Measurements from ENCODE around the gene UPF3A.

Gene UPF3A

GRCh38 chr13:114235697-114236096 is 45.7 kb upstream of the UPF3A start:
- H3K9ac ChIP-seq (ENCODE audit: low read depth, low read length, poor library complexity), result no peak overlapping the region
- H3K14ac ChIP-seq (ENCODE audit: low read length), result no peak overlapping the region
- H3K23ac ChIP-seq (ENCODE audit: low read depth, low read length, poor library complexity), result no peak overlapping the region
- H3K27ac ChIP-seq (replicated peaks; ENCODE audit: low read length), result no peak overlapping the region
- H4K8ac ChIP-seq (ENCODE audit: low read depth, low read length), result no peak overlapping the region
- peaks cover 4 to 9% of the 10 kb centered on the region in 2 donors for H3K4me1 ChIP-seq (ENCODE audit: control insufficient read depth in 2 of 2, insufficient read depth in 1 of 2, low read depth in 1 of 2, low read length in 2 of 2)
- H3K36me3 ChIP-seq (replicated peaks in 1 of 2; ENCODE audit: control insufficient read depth in 2 of 2, insufficient read depth in 2 of 2, low read length in 2 of 2), result peaks cover 18 to 51% of the 10 kb centered on the region in 2 donors
- no peak overlapping the region for H2BK5ac ChIP-seq (ENCODE audit: low read length)
- no CpG with 5 or more reads among the region's 10 CpGs for WGBS, 2 donors (ENCODE audit: extremely low coverage in 2 of 2, insufficient read length in 2 of 2, insufficient replicate concordance in 1 of 2)
- peak overlapping the region; percentile 86 for H3K4me2 ChIP-seq (ENCODE audit: insufficient read depth, low read length, poor library complexity, severe bottlenecking)
- no peaks in the 10 kb centered on the region for H3K9me3 ChIP-seq (replicated peaks in 1 of 2; ENCODE audit: control insufficient read depth in 2 of 2, insufficient read depth in 1 of 2, low read depth in 1 of 2, low read length in 2 of 2)
- no peak overlapping the region for H4K91ac ChIP-seq (ENCODE audit: low read depth, low read length, poor library complexity)
- H2BK12ac ChIP-seq (ENCODE audit: low read length), result no peak overlapping the region
- peak overlapping the region in 1 of 2 donors; percentile 93 for H3K4me3 ChIP-seq (ENCODE audit: low read length in 2 of 2)
- H3K27me3 ChIP-seq (ENCODE audit: control insufficient read depth in 3 of 3, insufficient read depth in 3 of 3, low read depth in 1 of 3, low read length in 3 of 3), result peaks cover 0 to 3% (median 0%) of the 10 kb centered on the region in 3 experiments
- no peak overlapping the region for H3K4ac ChIP-seq (ENCODE audit: low read length)
- no peak overlapping the region for H2AFZ ChIP-seq (ENCODE audit: low read length)
- H2AK5ac ChIP-seq (ENCODE audit: low read depth, low read length), result no peak overlapping the region
- no peak overlapping the region for H2BK15ac ChIP-seq (ENCODE audit: low read length)
- no peak overlapping the region for H3K18ac ChIP-seq (ENCODE audit: low read length)
- H2BK120ac ChIP-seq (ENCODE audit: low read depth, low read length), result no peak overlapping the region
- DNase-seq (ENCODE audit: low spot score), result no peak
- H3K79me1 ChIP-seq (ENCODE audit: low read depth, low read length), result peaks cover 8% of the 10 kb centered on the region

GRCh38 chr13:114236227-114236626 is 45.2 kb upstream of the UPF3A start:
- H3K36me3 ChIP-seq (replicated peaks in 1 of 2; ENCODE audit: control insufficient read depth in 2 of 2, insufficient read depth in 2 of 2, low read length in 2 of 2), result peaks cover 22 to 56% of the 10 kb centered on the region in 2 donors
- H3K27ac ChIP-seq (replicated peaks; ENCODE audit: low read length), result no peak overlapping the region
- H3K23ac ChIP-seq (ENCODE audit: low read depth, low read length, poor library complexity), result no peak overlapping the region
- peaks cover 4 to 9% of the 10 kb centered on the region in 2 donors for H3K4me1 ChIP-seq (ENCODE audit: control insufficient read depth in 2 of 2, insufficient read depth in 1 of 2, low read depth in 1 of 2, low read length in 2 of 2)
- H2BK5ac ChIP-seq (ENCODE audit: low read length), result no peak overlapping the region
- H3K9me3 ChIP-seq (replicated peaks in 1 of 2; ENCODE audit: control insufficient read depth in 2 of 2, insufficient read depth in 1 of 2, low read depth in 1 of 2, low read length in 2 of 2), result no peaks in the 10 kb centered on the region
- no peak overlapping the region for H4K8ac ChIP-seq (ENCODE audit: low read depth, low read length)
- peak overlapping the region in 1 of 2 donors; percentile 93 for H3K4me3 ChIP-seq (ENCODE audit: low read length in 2 of 2)
- no peak overlapping the region for H3K9ac ChIP-seq (ENCODE audit: low read depth, low read length, poor library complexity)
- H3K4me2 ChIP-seq (ENCODE audit: insufficient read depth, low read length, poor library complexity, severe bottlenecking), result no peak overlapping the region
- no peak overlapping the region for H2BK120ac ChIP-seq (ENCODE audit: low read depth, low read length)
- peaks cover 8% of the 10 kb centered on the region for H3K79me1 ChIP-seq (ENCODE audit: low read depth, low read length)
- H3K4ac ChIP-seq (ENCODE audit: low read length), result no peak overlapping the region
- H3K18ac ChIP-seq (ENCODE audit: low read length), result no peak overlapping the region
- H2BK12ac ChIP-seq (ENCODE audit: low read length), result no peak overlapping the region
- H4K91ac ChIP-seq (ENCODE audit: low read depth, low read length, poor library complexity), result no peak overlapping the region
- no CpG with 5 or more reads among the region's 4 CpGs for WGBS, 2 donors (ENCODE audit: extremely low coverage in 2 of 2, insufficient read length in 2 of 2, insufficient replicate concordance in 1 of 2)
- no peak overlapping the region for H2AFZ ChIP-seq (ENCODE audit: low read length)
- no peak for DNase-seq (ENCODE audit: low spot score)
- H3K14ac ChIP-seq (ENCODE audit: low read length), result no peak overlapping the region
- H2AK5ac ChIP-seq (ENCODE audit: low read depth, low read length), result no peak overlapping the region
- no peak overlapping the region for H2BK15ac ChIP-seq (ENCODE audit: low read length)
- peaks cover 0 to 3% (median 0%) of the 10 kb centered on the region in 3 experiments for H3K27me3 ChIP-seq (ENCODE audit: control insufficient read depth in 3 of 3, insufficient read depth in 3 of 3, low read depth in 1 of 3, low read length in 3 of 3)

DNA sequence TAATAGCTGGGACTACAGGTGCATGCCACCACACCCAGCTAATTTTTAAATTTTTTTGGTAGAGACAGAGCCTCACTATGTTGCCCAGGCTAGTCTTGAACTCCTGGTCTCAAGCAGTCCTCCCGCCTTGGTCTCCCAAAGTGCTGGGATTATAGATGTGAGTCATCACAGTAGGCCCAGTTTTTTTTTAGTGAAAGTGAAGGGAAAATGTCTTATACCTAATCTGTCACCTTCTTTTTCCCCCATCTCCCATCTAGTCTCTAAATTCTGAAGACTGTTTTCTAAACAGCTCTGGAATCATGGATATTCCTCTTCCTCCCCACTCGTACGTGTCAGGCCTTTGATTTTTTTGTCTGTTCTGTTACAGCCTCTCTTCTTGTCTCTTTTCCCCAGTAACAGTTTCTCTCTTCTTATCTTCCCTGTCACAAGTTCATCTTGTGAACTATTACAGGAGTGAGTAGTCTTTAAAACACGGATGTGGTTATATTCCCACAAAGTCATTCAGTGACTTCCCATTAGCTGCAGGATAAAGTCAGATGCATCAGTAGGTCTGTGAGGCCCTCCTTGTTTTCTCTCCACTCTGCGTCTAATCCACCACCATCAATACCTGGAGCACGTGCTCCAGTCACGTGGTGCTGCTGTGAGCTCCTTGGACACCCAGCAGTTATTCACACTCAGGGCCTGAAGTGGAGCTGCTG is 43.8 kb upstream of the UPF3A start:
- no peak overlapping the region for H4K8ac ChIP-seq (ENCODE audit: low read depth, low read length)
- no peak overlapping the region for H2AK5ac ChIP-seq (ENCODE audit: low read depth, low read length)
- peaks cover 29 to 69% of the 10 kb centered on the region in 2 donors for H3K36me3 ChIP-seq (replicated peaks in 1 of 2; ENCODE audit: control insufficient read depth in 2 of 2, insufficient read depth in 2 of 2, low read length in 2 of 2)
- H2BK120ac ChIP-seq (ENCODE audit: low read depth, low read length), result no peak overlapping the region
- H3K27me3 ChIP-seq (ENCODE audit: control insufficient read depth in 3 of 3, insufficient read depth in 3 of 3, low read depth in 1 of 3, low read length in 3 of 3), result peaks cover 0 to 2% (median 0%) of the 10 kb centered on the region in 3 experiments
- H3K4me3 ChIP-seq (ENCODE audit: low read length in 2 of 2), result no peak overlapping the region
- no peak overlapping the region for H3K14ac ChIP-seq (ENCODE audit: low read length)
- no peak overlapping the region for H2BK15ac ChIP-seq (ENCODE audit: low read length)
- no peak overlapping the region for H3K27ac ChIP-seq (replicated peaks; ENCODE audit: low read length)
- no peak overlapping the region for H3K18ac ChIP-seq (ENCODE audit: low read length)
- DNase-seq (ENCODE audit: low spot score), result no peak
- no peak overlapping the region for H3K9ac ChIP-seq (ENCODE audit: low read depth, low read length, poor library complexity)
- no peak overlapping the region for H2BK12ac ChIP-seq (ENCODE audit: low read length)
- H2BK5ac ChIP-seq (ENCODE audit: low read length), result no peak overlapping the region
- no peak overlapping the region for H3K4me2 ChIP-seq (ENCODE audit: insufficient read depth, low read length, poor library complexity, severe bottlenecking)
- H3K23ac ChIP-seq (ENCODE audit: low read depth, low read length, poor library complexity), result no peak overlapping the region
- no peak overlapping the region for H4K91ac ChIP-seq (ENCODE audit: low read depth, low read length, poor library complexity)
- peaks cover 4 to 9% of the 10 kb centered on the region in 2 donors for H3K4me1 ChIP-seq (ENCODE audit: control insufficient read depth in 2 of 2, insufficient read depth in 1 of 2, low read depth in 1 of 2, low read length in 2 of 2)
- no peaks in the 10 kb centered on the region for H3K9me3 ChIP-seq (replicated peaks in 1 of 2; ENCODE audit: control insufficient read depth in 2 of 2, insufficient read depth in 1 of 2, low read depth in 1 of 2, low read length in 2 of 2)
- peaks cover 8% of the 10 kb centered on the region for H3K79me1 ChIP-seq (ENCODE audit: low read depth, low read length)
- no CpG with 5 or more reads among the region's 7 CpGs for WGBS, 2 donors (ENCODE audit: extremely low coverage in 2 of 2, insufficient read length in 2 of 2, insufficient replicate concordance in 1 of 2)
- H3K4ac ChIP-seq (ENCODE audit: low read length), result no peak overlapping the region
- no peak overlapping the region for H2AFZ ChIP-seq (ENCODE audit: low read length)

DNA sequence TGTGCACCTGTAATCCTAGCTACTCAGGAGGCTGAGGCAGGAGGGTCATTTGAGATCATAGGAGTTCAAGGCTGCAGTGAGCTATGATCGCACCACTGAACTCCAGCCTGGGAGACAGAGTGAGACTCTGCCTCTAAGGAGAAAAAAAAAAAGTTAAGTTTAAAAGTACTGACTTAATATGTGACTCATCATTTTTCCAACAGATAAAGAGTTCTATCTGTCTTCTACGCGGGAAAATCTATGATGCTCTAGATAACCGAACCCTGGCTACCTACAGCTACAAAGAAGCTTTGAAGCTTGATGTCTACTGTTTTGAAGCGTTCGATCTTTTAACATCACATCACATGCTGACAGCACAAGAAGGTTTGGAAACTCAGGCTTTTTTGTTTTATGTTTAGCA is 39.5 kb upstream of the UPF3A start:
- H2BK120ac ChIP-seq (ENCODE audit: low read depth, low read length), result no peak overlapping the region
- no CpG with 5 or more reads among the region's 6 CpGs for WGBS, 2 donors (ENCODE audit: extremely low coverage in 2 of 2, insufficient read length in 2 of 2, insufficient replicate concordance in 1 of 2)
- no peak overlapping the region for H3K14ac ChIP-seq (ENCODE audit: low read length)
- H3K4me3 ChIP-seq (ENCODE audit: low read length in 2 of 2), result no peak overlapping the region
- no peak overlapping the region for H3K23ac ChIP-seq (ENCODE audit: low read depth, low read length, poor library complexity)
- H3K27ac ChIP-seq (replicated peaks; ENCODE audit: low read length), result no peak overlapping the region
- no peak overlapping the region for H2AK5ac ChIP-seq (ENCODE audit: low read depth, low read length)
- H3K4me2 ChIP-seq (ENCODE audit: insufficient read depth, low read length, poor library complexity, severe bottlenecking), result no peak overlapping the region
- no peaks in the 10 kb centered on the region for H3K79me1 ChIP-seq (ENCODE audit: low read depth, low read length)
- H3K9me3 ChIP-seq (replicated peaks in 1 of 2; ENCODE audit: control insufficient read depth in 2 of 2, insufficient read depth in 1 of 2, low read depth in 1 of 2, low read length in 2 of 2), result no peaks in the 10 kb centered on the region
- no peaks in the 10 kb centered on the region for H3K27me3 ChIP-seq (ENCODE audit: control insufficient read depth in 3 of 3, insufficient read depth in 3 of 3, low read depth in 1 of 3, low read length in 3 of 3)
- no peak for DNase-seq (ENCODE audit: low spot score)
- no peak overlapping the region for H4K8ac ChIP-seq (ENCODE audit: low read depth, low read length)
- no peak overlapping the region for H2BK15ac ChIP-seq (ENCODE audit: low read length)
- H3K4ac ChIP-seq (ENCODE audit: low read length), result no peak overlapping the region
- no peak overlapping the region for H2BK12ac ChIP-seq (ENCODE audit: low read length)
- no peak overlapping the region for H2AFZ ChIP-seq (ENCODE audit: low read length)
- no peaks in the 10 kb centered on the region for H3K4me1 ChIP-seq (ENCODE audit: control insufficient read depth in 2 of 2, insufficient read depth in 1 of 2, low read depth in 1 of 2, low read length in 2 of 2)
- H3K36me3 ChIP-seq (replicated peaks in 1 of 2; ENCODE audit: control insufficient read depth in 2 of 2, insufficient read depth in 2 of 2, low read length in 2 of 2), result peaks cover 40 to 100% of the 10 kb centered on the region in 2 donors
- no peak overlapping the region for H3K9ac ChIP-seq (ENCODE audit: low read depth, low read length, poor library complexity)
- no peak overlapping the region for H4K91ac ChIP-seq (ENCODE audit: low read depth, low read length, poor library complexity)
- H2BK5ac ChIP-seq (ENCODE audit: low read length), result no peak overlapping the region
- no peak overlapping the region for H3K18ac ChIP-seq (ENCODE audit: low read length)
